H54 (cell line): Measurements from ENCODE around the gene SAMD5.

ENCODE experiments used
- DNase-seq: peaks from one replicate; pipeline ENCODE4 v3.0.0; 2011; ENCODE audit warnings: low spot score, mixed read lengths; ENCODE audit not compliant: insufficient read length
- FAIRE-seq: peaks from 3 replicates; lab custom pipeline; 2011; peaks lifted over from hg19 to GRCh38; lab: Jason Lieb, UNC
- POLR2A ChIP-seq: IDR thresholded peaks from 2 replicates; pipeline ENCODE4 v1.6.1; 2011; ENCODE audit warnings: low read depth, mild to moderate bottlenecking, low read length

SAMD5 gene

DNA sequence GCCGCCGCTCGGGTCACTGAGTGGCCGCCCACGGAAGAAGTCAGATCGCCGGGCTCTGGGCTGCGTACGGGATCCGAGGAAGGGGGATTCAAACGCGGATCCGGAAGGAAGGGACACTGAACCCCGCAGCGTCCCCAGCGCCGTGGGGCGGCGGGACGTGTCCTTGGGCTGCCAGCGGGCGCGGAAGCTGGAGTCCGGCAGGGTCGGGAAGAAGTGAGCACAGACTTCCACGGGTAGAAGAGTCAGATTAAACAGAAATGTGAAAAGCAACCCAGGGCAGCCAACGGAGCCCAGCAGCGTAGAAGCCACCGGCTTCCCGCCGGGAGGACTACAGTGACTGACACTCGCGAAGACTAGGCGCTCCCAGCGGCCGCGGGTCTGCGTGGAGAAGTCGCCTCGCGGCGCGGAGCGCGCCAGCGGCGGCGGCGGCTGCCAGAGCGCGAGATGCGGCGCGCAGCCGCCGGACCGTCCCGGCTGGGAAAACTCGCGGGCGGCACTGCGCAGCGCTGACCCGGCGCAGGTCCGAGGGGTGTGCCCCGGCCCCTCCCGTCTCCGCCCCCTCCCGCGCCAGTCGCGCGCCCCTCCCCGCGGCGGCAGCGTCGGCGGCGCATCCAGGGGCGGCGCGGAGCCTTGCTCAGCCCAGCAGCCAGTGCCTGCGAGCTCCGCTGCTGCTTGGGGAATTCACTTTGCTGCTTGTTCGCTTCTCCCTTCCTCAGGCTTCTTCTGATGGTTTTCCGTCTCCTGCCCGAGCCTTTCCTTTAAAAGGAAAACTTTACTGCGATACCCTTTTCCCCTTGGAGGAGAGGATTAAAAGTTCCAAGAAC lies at the start of gene SAMD5:
TSS of gene SAMD5 (plus strand) at position 649 of the 824 bp plus-strand sequence. CDS start 239 bp downstream, outside the sequence.
- TF ChIP-seq POLR2A, result peak; percentile 56
- FAIRE-seq (no peak), DNase-seq (peak; percentile 53)

GRCh38 chr6:147459780-147460179 lies 48.7 kb upstream of the SAMD5 start:
- DNase-seq (no peak), FAIRE-seq (no peak)
- TF ChIP-seq POLR2A, result no peak

- no peak for TF ChIP-seq POLR2A
- no peak for FAIRE-seq
Observed at GRCh38 chr6:147463651-147464050, 44.8 kb upstream of the SAMD5 start.

DNA sequence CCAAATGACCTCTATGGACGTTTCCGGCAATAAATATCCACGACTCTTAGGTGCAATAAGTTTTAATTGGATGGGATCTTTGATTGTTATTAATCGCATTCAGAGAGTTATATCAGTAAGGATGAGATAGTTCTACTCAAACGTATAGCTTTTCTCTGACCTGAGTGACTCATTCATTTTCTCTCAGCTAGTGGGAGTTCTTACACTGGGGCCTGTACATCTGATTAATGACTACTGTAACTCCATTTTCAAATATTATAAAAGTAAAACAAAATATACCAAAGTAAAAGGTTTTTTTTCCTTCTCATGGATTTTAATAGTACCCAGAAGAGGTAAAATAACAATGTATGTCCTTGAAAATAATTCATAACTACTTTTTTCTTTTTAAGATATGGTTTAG lies 41.1 kb upstream of the SAMD5 start:
- no peak for DNase-seq
- TF ChIP-seq POLR2A, result no peak
- no peak for FAIRE-seq

More at GRCh38 chr6:147463651-147464050, 44.8 kb upstream of the SAMD5 start:
- DNase-seq, result no peak

DNA sequence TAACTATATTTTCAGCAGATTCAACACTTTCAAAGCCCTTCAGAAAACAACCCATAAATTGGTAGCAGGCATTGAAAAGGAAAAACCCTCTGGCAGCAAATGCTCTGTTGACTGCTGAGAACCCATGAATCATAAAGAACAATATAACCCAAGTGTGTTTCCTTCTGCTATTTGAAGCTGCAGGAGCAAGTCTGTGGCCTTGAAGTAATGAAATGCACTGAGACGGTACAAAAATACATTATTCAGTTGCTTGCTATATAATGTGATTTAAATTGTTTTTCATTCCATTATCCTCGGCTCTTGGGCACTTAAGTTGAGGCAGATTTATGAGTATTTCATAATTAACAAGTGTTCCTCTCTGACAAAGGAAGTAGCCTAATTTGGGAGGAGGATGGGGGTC lies 40.6 kb upstream of the SAMD5 start:
- DNase-seq, result no peak
- no peak for FAIRE-seq
- no peak for TF ChIP-seq POLR2A

DNA sequence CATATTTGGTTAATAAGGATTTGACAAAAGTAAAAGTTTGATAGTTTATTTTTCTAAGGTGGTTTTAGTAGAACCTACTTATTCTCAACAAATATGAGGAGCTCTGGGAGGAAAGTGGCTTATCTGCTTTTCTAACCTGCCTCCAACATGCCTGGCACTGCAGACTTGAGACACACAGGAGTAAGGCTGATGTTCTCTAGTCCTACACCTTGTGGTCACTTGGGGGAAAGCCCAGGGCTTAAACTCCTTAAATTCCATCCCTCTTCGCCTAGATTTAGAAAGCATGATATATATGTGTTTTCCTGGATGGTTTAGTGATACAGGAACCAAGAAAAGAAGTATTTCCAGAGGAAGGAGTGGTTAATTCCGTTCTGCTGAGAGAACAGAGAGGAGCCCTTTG lies 39.9 kb upstream of the SAMD5 start:
- no peak for FAIRE-seq
- no peak for TF ChIP-seq POLR2A
- no peak for DNase-seq

- FAIRE-seq (no peak), DNase-seq (no peak)
- no peak for TF ChIP-seq POLR2A
Observed at GRCh38 chr6:147479857-147480256, 28.6 kb upstream of the SAMD5 start.

DNA sequence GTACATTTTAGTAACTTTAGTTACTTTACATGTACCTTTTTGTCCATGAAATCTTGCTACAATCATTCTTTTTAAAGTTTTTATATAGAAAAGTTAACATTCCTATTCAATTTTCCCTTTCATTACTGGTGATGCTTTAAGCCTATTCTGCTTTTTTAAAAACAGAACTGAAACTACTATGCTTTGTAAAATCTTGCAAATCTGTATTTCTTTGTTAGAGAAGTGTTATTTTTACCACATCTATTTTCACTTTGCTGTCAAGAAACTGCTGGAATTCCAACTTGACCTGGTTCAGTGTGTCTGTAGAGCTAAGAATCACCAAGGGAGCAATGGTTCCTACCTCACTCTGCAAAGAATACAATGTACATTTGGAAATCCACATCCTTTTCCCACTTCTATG lies 21.8 kb upstream of the SAMD5 start:
- no peak for FAIRE-seq
- TF ChIP-seq POLR2A, result no peak
- no peak for DNase-seq

GRCh38 chr6:147497472-147497871 lies 11.0 kb upstream of the SAMD5 start:
- TF ChIP-seq POLR2A, result no peak
- DNase-seq (no peak), FAIRE-seq (no peak)

GRCh38 chr6:147503587-147503986 lies 4.9 kb upstream of the SAMD5 start:
- FAIRE-seq (no peak), DNase-seq (no peak)
- no peak for TF ChIP-seq POLR2A

DNA sequence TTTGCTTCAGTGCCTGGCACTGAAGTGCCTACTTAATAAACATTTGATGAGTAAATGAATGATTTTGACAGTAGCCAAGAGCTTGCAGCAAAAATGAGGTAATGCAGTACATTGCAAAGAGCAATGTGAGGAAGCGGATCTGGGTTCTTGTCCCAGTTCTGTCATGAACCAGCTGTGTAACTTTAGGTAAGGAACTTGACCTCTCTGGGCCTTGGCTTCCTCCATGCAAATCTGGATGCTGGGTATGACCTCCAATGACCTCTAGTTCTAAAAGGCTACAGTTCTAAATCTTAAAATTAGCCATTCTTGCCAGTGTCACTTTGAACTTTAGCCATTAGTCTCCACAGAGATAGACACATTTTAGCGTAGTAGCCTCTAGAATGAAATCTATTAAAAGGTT lies 3.6 kb upstream of the SAMD5 start:
- FAIRE-seq (no peak), DNase-seq (no peak)
- no peak for TF ChIP-seq POLR2A

DNA sequence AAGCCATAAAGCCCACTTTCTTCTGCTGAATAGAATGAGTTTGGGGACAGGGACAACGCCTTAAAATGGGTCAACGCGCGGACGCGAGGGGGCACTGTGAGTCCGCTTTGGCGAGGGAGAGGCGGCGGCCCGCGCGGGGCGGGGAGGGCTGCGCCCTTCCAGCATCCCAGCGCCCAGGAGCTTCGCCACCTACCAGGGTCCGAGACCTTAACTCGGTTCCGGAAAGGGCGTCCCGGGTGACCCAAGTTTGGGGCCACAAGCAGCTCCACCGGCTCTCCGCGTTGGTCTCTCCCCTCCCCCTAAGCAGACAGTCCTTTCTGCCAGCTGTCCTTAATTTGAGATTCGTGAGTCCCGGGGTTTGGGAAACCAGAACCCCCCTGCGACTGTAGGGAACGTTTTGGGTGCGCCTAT lies 1.8 kb upstream of the SAMD5 start:
- no peak for TF ChIP-seq POLR2A

GRCh38 chr6:147507162-147508041 lies 1.1 kb upstream of the SAMD5 start:
- FAIRE-seq (no peak), DNase-seq (peak; percentile 15)
- TF ChIP-seq POLR2A, result no peak

More for the DNA sequence above, 1.8 kb upstream of the SAMD5 start:
- no peak for FAIRE-seq
- DNase-seq, result peak; percentile 52
